Astrocyte (in vitro differentiated cells and primary cell): Measurements from ENCODE around the gene ASXL1. TPM values are rescaled to one million over a fixed set of nuclear protein-coding genes. Genes with fewer than 3 reads are reported as not detected.

Source experiments
- DNase-seq: peaks from one replicate; pipeline ENCODE4 v3.0.0-alpha.2; 2010; ENCODE audit warnings: low read depth
- FAIRE-seq: peaks from 2 replicates; lab custom pipeline; 2011; peaks lifted over from hg19 to GRCh38; lab: Jason Lieb, UNC
- H2AFZ ChIP-seq: 2 replicates; pipeline ENCODE4 v1.6.0; 2012; ENCODE audit warnings: low read depth, low read length, inconsistent platforms
- H3K27ac ChIP-seq: 2 replicates; pipeline ENCODE4 v1.5.1; 2011; ENCODE audit warnings: low read depth, low read length, inconsistent platforms
- H3K27me3 ChIP-seq: 2 replicates; pipeline ENCODE4 v1.6.0; 2011; ENCODE audit warnings: low read length, inconsistent platforms; ENCODE audit not compliant: insufficient read depth
- H3K36me3 ChIP-seq: 2 replicates; pipeline ENCODE4 v1.5.1; 2011; ENCODE audit warnings: low read length, inconsistent platforms; ENCODE audit not compliant: insufficient read depth
- H3K4me1 ChIP-seq: 2 replicates; pipeline ENCODE4 v1.5.1; 2011; ENCODE audit warnings: low read length, inconsistent platforms; ENCODE audit not compliant: insufficient read depth
- H3K4me2 ChIP-seq: 2 replicates; pipeline ENCODE4 v1.6.0; 2012; ENCODE audit warnings: low read length, inconsistent platforms
- H3K4me3 ChIP-seq: 2 replicates; pipeline ENCODE4 v1.5.1; 2011; ENCODE audit warnings: low read depth, mild to moderate bottlenecking, low read length, inconsistent platforms; ENCODE audit not compliant: insufficient read depth
- H3K79me2 ChIP-seq: 2 replicates; pipeline ENCODE4 v1.6.0; 2012; ENCODE audit warnings: mild to moderate bottlenecking, low read length, inconsistent platforms; ENCODE audit not compliant: insufficient read depth
- H3K9ac ChIP-seq: 2 replicates; pipeline ENCODE4 v1.6.0; 2012; ENCODE audit warnings: mild to moderate bottlenecking, low read length, inconsistent platforms
- H3K9me3 ChIP-seq: 2 replicates; pipeline ENCODE4 v1.5.1; 2012; ENCODE audit warnings: low read depth, mild to moderate bottlenecking, low read length, inconsistent platforms; ENCODE audit not compliant: insufficient read depth
- H4K20me1 ChIP-seq: 2 replicates; pipeline ENCODE4 v1.6.0; 2012; ENCODE audit warnings: low read length, inconsistent platforms; ENCODE audit not compliant: insufficient read depth
- H3K27ac Mint-ChIP-seq: one replicate; pipeline ENCODE4 v1.8.0; 2021; ENCODE audit warnings: mild to moderate bottlenecking, mixed read lengths; ENCODE audit not compliant: unreplicated experiment
- H3K27me3 Mint-ChIP-seq: one replicate; pipeline ENCODE4 v1.8.0; 2021; ENCODE audit warnings: low read depth, mixed read lengths; ENCODE audit not compliant: unreplicated experiment
- H3K36me3 Mint-ChIP-seq: one replicate; pipeline ENCODE4 v1.8.0; 2021; ENCODE audit warnings: low read depth, mixed read lengths; ENCODE audit not compliant: unreplicated experiment
- H3K4me1 Mint-ChIP-seq: one replicate; pipeline ENCODE4 v1.8.0; 2021; ENCODE audit warnings: low read depth, mixed read lengths; ENCODE audit not compliant: unreplicated experiment
- H3K4me3 Mint-ChIP-seq: one replicate; pipeline ENCODE4 v1.8.0; 2021; ENCODE audit warnings: mild to moderate bottlenecking, moderate library complexity, mixed read lengths; ENCODE audit not compliant: unreplicated experiment
- H3K9me3 Mint-ChIP-seq: one replicate; pipeline ENCODE4 v1.8.0; 2021; ENCODE audit warnings: mild to moderate bottlenecking, mixed read lengths; ENCODE audit not compliant: unreplicated experiment
- EZH2 ChIP-seq: IDR thresholded peaks from 2 replicates; pipeline ENCODE4 v1.6.1; 2012; ENCODE audit warnings: mild to moderate bottlenecking, low read length, inconsistent platforms; ENCODE audit not compliant: insufficient read depth
- total RNA-seq: library from RNA; stranded (reverse); gene quantifications from 2 replicates; pipeline ENCODE4 v1.2.1, GENCODE V29; 2021
- TF ChIP-seq, protein P1 (sequence below): IDR thresholded peaks from 2 replicates; pipeline ENCODE4 v1.5.1; 2011; ENCODE audit warnings: low read depth, mild to moderate bottlenecking, inconsistent platforms, low read length, moderate library complexity; ENCODE audit not compliant: insufficient read depth

Gene ASXL1
- total RNA-seq, 1 donor from 2014 or later = 62.4 TPM

GRCh38 chr20:32467506-32468312 lies 109.6 kb downstream of the ASXL1 start:
- no peak overlapping the region for H3K27ac Mint-ChIP-seq
- no peaks in the 10 kb centered on the region for H3K27me3 Mint-ChIP-seq
- peaks cover 4% of the 10 kb centered on the region for H3K36me3 ChIP-seq
- H3K4me3 ChIP-seq = no peak overlapping the region
- peaks cover 97% of the 10 kb centered on the region for H3K79me2 ChIP-seq
- no peak overlapping the region for H2AFZ ChIP-seq
- H3K27ac ChIP-seq = no peak overlapping the region
- no peaks in the 10 kb centered on the region for H3K9me3 Mint-ChIP-seq
- TF ChIP-seq EZH2 = no peak
- TF ChIP-seq, protein P1, sequence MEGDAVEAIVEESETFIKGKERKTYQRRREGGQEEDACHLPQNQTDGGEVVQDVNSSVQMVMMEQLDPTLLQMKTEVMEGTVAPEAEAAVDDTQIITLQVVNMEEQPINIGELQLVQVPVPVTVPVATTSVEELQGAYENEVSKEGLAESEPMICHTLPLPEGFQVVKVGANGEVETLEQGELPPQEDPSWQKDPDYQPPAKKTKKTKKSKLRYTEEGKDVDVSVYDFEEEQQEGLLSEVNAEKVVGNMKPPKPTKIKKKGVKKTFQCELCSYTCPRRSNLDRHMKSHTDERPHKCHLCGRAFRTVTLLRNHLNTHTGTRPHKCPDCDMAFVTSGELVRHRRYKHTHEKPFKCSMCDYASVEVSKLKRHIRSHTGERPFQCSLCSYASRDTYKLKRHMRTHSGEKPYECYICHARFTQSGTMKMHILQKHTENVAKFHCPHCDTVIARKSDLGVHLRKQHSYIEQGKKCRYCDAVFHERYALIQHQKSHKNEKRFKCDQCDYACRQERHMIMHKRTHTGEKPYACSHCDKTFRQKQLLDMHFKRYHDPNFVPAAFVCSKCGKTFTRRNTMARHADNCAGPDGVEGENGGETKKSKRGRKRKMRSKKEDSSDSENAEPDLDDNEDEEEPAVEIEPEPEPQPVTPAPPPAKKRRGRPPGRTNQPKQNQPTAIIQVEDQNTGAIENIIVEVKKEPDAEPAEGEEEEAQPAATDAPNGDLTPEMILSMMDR = no peak
- H3K4me3 Mint-ChIP-seq = no peak overlapping the region
- H3K4me1 ChIP-seq = peaks cover 65% of the 10 kb centered on the region
- H3K36me3 Mint-ChIP-seq = peaks cover 7% of the 10 kb centered on the region
- no peaks in the 10 kb centered on the region for H3K9me3 ChIP-seq
- no peak overlapping the region for H3K9ac ChIP-seq
- H3K4me2 ChIP-seq = no peak overlapping the region
- H3K4me1 Mint-ChIP-seq = peaks cover 14% of the 10 kb centered on the region
- peaks cover 34% of the 10 kb centered on the region for H4K20me1 ChIP-seq
- FAIRE-seq (no peak), DNase-seq (no peak)
- H3K27me3 ChIP-seq = no peaks in the 10 kb centered on the region

DNA sequence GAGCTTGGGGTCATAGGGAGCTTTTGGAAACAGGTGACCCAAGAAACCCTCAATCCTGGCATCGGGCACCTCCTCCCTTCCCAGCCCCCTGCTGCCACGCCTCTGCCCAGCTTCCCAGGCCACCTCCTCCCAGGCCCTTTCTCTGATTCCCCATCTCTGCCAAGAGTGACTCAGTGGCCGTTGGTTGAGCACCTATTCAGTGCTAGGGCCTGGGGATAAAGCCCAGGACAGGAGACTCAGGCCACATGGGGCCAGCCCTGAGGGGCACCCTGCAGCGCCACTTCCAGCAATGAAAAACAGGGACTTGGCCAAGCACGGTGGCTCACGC lies 110.1 kb downstream of the ASXL1 start:
- peaks cover 7% of the 10 kb centered on the region for H3K36me3 Mint-ChIP-seq

More for the DNA sequence above, 110.1 kb downstream of the ASXL1 start:
- Mint-ChIP-seq H3K27me3 (no peaks in the 10 kb centered on the region), H3K4me1 (peaks cover 14% of the 10 kb centered on the region), H3K27ac (no peak overlapping the region), H3K4me3 (no peak overlapping the region), H3K9me3 (no peaks in the 10 kb centered on the region)
- no peak for DNase-seq
- H3K4me2 ChIP-seq = no peak overlapping the region
- H3K36me3 ChIP-seq = peaks cover 4% of the 10 kb centered on the region
- H4K20me1 ChIP-seq = peaks cover 28% of the 10 kb centered on the region
- H3K4me1 ChIP-seq = peaks cover 70% of the 10 kb centered on the region
- TF ChIP-seq EZH2 = no peak
- TF ChIP-seq, protein P1 = no peak
- no peak for FAIRE-seq
- H3K27ac ChIP-seq = no peak overlapping the region
- H3K27me3 ChIP-seq = no peaks in the 10 kb centered on the region
- H2AFZ ChIP-seq = no peak overlapping the region
- no peak overlapping the region for H3K4me3 ChIP-seq
- H3K9ac ChIP-seq = no peak overlapping the region
- no peaks in the 10 kb centered on the region for H3K9me3 ChIP-seq
- H3K79me2 ChIP-seq = peaks cover 97% of the 10 kb centered on the region
